HK-2 (cell line): ENCODE measurements around the gene IL1B.
A peak's percentile ranks its signal among the peaks of the same experiment; 100 is the strongest.
"Not testable (repeated sequence)": the region's sequence is repeated elsewhere in the genome, so short reads cannot be mapped to it uniquely, and the experiment has no call there.

Experiments
- DNase-seq: peaks from one replicate; pipeline ENCODE4 v3.0.0-alpha.2; 2018; ENCODE audit not compliant: unreplicated experiment

The IL1B gene

DNA sequence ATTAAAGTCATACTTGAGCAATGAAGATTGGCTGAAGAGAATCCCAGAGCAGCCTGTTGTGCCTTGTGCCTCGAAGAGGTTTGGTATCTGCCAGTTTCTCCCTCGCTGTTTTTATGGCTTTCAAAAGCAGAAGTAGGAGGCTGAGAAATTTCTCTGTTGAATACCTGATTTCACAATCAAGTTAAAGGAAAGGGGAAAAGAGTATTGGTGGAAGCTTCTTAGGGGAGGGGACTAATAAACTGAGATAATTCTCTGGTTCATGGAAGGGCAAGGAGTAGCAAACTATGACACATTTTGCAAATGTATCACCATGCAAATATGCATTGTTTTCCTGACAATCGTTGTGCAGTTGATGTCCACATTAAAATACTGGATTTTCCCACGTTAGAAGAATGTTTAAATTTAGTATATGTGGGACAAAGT, at the start of gene IL1B:
Gene IL1B (minus strand): TSS at position 85 of the 423 bp plus-strand sequence. CDS start 550 bp downstream, outside the sequence.
- DNase-seq: no peak

DNA sequence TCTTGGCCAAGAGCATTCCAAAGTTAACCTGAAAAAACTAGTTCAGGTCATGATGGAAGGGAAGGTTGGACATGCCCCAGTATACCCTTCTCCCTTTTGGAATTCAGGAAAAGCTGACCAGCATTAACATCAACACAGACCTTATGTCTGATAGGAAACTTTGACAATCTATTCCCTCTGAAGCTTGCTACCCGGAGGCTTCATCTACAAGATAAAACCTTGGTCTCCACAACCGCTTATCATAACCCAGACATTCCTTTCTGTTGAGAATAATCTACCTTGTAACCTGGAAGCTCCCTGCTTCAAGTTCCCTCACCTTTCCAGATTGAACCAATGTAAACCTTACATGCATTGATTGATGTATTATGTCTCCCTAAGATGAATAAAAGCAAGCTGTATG, 49.7 kb upstream of the IL1B start:
- DNase-seq: no peak

DNA sequence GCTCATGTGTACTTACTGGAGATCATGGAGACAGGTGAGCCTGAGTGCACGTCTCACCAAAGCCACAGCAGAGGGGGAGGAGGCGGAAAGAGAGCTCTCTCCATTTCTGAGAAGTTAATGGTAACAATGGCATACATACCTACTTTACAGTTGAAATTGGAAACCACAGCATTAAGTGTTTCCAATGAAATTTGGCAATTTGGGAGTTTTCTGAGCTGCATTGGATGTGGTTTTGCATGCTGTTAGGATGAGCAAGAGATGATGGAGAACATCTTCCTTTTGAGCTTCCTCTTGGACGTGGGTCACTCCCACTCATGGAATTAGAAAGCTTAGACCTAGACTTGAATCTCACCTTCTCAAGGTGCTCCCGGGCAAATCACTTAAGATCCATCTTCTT, 48.9 kb upstream of the IL1B start:
- no peak for DNase-seq

GRCh38 chr2:112884869-112885505, 48.4 kb upstream of the IL1B start:
- DNase-seq: peak; percentile 40

GRCh38 chr2:112883669-112884068, 47.1 kb upstream of the IL1B start:
- no peak for DNase-seq

- no peak for DNase-seq
These were observed 44.8 kb upstream of the IL1B start for GRCh38 chr2:112881217-112881985.

GRCh38 chr2:112880696-112881095, 44.1 kb upstream of the IL1B start:
- no peak for DNase-seq

DNA sequence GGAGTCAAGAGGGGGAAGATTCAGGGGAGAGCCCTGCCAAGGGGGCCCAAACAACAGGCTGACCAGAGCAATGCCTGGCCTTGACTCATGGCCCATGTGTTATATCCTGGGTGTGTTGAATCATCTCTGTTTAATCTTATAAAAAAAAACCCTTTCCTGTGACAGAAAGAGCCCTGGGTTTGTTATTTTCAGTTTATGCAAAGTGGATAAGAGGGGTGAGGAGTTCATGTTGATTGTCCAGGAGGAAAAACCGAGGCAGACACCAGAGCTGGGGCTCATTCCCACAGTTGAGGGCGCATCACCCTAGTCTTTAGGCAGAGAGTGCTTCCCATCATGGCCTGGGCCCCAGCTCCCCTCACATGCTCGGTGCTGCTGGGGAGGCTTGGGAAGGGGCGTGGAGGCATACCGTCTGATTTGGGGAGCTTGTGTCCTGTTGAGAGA, 43.5 kb upstream of the IL1B start:
- no peak for DNase-seq

GRCh38 chr2:112879491-112880041, 43.0 kb upstream of the IL1B start:
- no peak for DNase-seq

- no peak for DNase-seq
These were observed 40.8 kb upstream of the IL1B start for GRCh38 chr2:112877423-112877822.

- DNase-seq: no peak
These were observed 40.4 kb upstream of the IL1B start for GRCh38 chr2:112876971-112877361.

- no peak for DNase-seq
These were observed 39.8 kb upstream of the IL1B start for GRCh38 chr2:112876257-112876970.

DNA sequence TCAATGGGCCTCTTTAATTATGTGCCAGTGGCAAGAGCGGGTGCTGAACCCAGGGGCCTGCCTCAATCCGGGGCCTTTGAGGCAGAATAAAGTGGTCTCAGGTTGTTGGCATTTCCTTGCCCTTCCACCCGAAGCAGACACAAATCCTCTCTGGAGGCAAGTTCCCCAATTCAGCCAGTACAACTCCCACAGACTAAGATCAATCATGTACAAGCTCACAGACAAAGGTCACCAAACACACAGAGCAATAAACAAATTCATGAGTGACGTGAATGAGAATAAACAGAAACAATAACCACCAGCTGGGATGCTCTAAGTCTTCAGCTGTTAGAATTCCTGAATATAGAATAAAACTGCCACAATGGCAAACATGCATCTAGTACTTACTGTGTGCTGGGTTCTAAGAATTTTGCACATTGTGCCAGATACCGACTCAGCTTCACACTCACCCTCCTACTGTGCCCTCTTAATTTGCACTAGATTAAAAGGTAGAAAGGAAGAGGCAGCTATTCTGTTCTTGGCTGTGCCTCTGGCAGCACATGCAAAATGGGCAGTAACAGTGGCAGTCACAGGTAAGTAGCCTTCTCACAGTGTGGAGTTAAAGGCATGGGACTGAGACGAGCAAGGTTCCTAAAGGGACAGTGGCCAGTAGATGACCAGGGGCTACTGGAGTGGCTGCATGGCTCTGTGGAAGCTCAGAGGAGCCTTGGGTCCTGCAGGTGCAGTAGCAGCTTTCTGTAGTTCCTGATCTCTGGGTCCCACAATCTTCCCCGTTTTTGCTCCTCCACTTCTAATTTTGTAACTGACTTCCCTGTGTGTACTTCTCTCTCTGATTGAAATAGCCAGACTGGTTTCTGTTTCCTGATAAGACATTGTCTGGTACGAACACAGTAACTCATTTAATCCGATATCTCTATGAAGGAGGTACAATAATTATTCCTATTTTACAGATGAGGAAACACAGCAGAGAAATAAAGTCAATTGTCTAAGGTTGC, 34.6 kb upstream of the IL1B start:
- DNase-seq: no peak

DNA sequence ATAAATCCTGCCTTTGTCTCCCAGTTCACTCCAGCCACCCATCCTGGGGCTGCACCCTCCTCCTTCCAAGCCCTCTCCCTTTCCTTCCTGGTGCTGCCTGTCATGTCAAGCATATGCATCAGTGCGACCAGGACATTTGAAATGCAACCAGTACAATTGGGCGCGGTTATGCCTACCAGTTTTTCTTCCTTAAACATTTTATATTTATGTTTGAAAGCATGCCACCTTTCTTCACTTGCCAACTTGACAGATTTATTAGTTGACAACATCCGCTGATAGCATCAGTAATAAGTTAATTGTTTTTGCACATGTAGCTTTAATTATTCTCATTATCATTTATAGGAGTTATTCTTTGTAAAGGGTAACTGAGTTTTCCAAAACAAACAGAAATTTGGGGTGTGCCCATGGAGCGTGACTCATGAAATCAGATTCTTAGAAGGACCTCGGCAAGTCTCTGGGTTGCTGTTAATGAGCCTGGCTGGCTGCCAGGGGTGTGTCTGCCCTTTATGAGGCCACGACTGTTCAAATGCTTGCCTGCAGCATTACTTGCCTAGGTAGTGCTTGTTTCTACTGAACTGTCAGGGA, 32.8 kb upstream of the IL1B start:
- no peak for DNase-seq

DNA sequence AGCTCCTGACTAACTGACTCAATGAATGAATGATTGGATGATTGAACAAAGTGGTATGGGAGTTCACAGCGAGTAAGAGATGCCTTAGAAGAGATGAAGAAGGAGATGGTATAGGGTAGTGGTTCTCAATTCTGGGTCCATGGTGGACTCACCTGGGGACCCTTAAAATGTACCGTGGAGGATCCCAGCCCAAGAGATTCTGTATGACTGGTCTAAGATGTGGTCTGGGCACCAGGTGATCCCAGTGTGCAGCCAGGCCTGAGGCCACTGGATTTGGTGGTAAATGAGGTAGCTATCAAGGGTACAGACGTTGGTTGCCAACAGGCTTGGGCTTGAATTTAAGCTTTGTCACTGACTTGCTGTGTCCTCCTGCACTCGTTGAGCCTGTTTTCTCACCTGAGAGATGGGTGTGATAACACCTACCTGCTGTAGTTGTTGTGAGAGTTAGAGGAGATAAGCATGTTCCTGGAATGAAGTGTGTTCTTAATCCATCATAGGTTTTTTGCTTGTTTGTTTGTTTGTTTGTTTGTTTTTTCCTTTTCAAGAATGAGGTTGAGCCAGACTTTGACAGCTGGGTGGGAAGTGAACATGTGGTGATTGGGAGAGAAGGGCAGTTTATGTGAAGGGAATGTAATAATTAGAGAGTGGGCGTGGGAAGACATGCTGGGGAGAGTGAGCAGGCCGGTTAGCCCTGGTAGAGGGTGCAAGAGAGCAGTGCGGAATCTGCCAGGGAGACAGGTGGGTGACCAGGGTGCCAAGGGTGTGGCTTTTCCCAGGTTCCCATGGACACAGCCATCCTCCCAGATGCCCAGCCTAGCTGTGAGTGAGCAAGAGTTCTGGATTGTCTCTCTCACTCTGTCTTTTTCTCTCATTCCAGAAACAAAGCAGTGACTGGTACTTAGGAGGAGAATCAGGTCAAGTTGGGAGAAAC, 31.4 kb upstream of the IL1B start:
- DNase-seq: no peak

DNA sequence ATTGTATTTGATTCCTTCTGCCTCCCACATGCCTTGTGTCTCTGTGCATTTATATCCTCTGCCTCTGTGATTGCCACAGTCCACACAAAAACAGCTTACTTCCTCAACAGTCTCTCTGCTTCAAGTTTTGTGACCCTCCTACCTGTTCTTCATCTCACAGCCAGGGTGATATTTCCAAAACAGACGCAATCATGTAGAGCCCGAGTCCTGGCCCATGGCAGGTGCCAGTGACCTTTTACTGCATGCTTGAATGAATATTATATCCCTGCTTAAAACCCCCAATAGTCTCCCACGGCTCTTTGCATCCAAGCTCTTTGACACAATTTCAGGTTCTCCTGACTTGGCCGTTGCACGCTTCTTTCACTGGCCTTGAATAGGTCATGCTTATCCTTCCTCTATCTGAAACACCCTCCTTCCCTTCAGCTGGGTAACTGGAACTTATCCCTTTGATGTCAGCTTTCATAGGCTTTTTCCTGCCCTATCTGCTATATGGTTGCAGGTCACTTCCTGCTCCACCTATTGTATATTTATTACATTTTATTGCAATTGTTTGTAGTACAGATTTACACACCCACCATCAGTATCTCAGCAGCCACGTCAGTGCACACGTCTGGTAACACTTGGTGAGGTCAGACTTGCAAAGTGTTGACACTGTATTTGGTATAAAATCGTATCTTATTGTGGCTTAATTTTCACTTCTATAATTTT, 29.7 kb upstream of the IL1B start:
- no peak for DNase-seq

DNA sequence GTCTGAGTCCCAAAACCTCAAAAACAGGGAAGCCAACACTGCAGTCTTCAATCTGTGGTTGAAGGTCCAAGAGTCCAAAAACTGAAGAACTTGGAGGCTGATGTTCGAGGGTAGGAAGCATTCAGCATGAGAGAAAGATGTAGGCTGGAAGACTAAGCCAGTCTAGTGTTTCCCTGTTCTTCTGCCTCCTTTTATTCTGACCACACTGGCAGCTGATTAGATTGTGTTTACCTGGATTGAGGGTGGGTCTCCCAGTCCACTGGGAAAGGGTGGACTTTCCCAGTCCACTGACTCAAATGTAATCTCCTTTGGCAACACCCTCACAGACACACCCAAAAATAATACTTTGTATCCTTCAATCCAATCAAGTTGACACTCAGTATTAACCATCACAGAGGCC, 27.5 kb upstream of the IL1B start:
- DNase-seq: no peak

- not testable (repeated sequence) for DNase-seq
These were observed 23.0 kb upstream of the IL1B start for GRCh38 chr2:112859406-112860183.
